ENCODE measurements around the gene CCSER1. TPM values are rescaled to one million over a fixed set of nuclear protein-coding genes. Genes with fewer than 3 reads are reported as not detected.

Gene CCSER1
- total and polyA plus RNA-seq, 10 donors: 1.3 to 30.4 (median 20.4) TPM

- Histone ChIP-seq H3K27ac (no peak overlapping the region), H3K36me3 (no peaks in the 10 kb centered on the region), H3K27me3 (replicated peaks in 1 of 7) (no peaks in the 10 kb centered on the region), H3K4me3 (no peak overlapping the region), H3K9me3 (peaks cover 0 to 15% (median 0%) of the 10 kb centered on the region in 8 donors), H3K4me1 (peaks cover 0 to 4% (median 0%) of the 10 kb centered on the region in 6 donors)
- 33 to 45% (median 39%) methylated on average over 1 of the region's 1 CpG for WGBS, 5 donors
- DNase-seq: no peak
- TF ChIP-seq, protein P1, sequence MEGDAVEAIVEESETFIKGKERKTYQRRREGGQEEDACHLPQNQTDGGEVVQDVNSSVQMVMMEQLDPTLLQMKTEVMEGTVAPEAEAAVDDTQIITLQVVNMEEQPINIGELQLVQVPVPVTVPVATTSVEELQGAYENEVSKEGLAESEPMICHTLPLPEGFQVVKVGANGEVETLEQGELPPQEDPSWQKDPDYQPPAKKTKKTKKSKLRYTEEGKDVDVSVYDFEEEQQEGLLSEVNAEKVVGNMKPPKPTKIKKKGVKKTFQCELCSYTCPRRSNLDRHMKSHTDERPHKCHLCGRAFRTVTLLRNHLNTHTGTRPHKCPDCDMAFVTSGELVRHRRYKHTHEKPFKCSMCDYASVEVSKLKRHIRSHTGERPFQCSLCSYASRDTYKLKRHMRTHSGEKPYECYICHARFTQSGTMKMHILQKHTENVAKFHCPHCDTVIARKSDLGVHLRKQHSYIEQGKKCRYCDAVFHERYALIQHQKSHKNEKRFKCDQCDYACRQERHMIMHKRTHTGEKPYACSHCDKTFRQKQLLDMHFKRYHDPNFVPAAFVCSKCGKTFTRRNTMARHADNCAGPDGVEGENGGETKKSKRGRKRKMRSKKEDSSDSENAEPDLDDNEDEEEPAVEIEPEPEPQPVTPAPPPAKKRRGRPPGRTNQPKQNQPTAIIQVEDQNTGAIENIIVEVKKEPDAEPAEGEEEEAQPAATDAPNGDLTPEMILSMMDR (IDR thresholded peaks at IDR 0.05 in 8 of 11, conservative IDR thresholded peaks at IDR 0.05 in 3 of 11): no peak
- TF ChIP-seq POLR2AphosphoS5 (IDR thresholded peaks at IDR 0.05): no peak
- no peak for TF ChIP-seq POLR2A (IDR thresholded peaks at IDR 0.05)
- intact Hi-C loops (cut with DNase I; ENCODE audit: low total_unique reads): no loop called here
Observed at GRCh38 chr4:90209922-90210321, 82.7 kb downstream of the CCSER1 start.

GRCh38 chr4:90211174-90211573 lies 84.0 kb downstream of the CCSER1 start:
- 68 to 86% (median 77%) methylated on average over 1 of the region's 1 CpG for WGBS, 5 donors
- peaks cover 0 to 3% (median 0%) of the 10 kb centered on the region in 8 donors for H3K9me3 ChIP-seq
- no peaks in the 10 kb centered on the region for H3K27me3 ChIP-seq (replicated peaks in 1 of 7)
- peaks cover 0 to 4% (median 0%) of the 10 kb centered on the region in 6 donors for H3K4me1 ChIP-seq
- no peak overlapping the region for H3K4me3 ChIP-seq
- no peak for DNase-seq
- H3K27ac ChIP-seq: no peak overlapping the region
- H3K36me3 ChIP-seq: no peaks in the 10 kb centered on the region
- intact Hi-C loops (cut with DNase I; ENCODE audit: low total_unique reads): no loop called here
- TF ChIP-seq POLR2A (IDR thresholded peaks at IDR 0.05): no peak

- Histone ChIP-seq H3K27ac (no peak overlapping the region), H3K4me3 (no peak overlapping the region), H3K9me3 (no peaks in the 10 kb centered on the region), H3K36me3 (no peaks in the 10 kb centered on the region), H3K4me1 (no peaks in the 10 kb centered on the region), H3K27me3 (replicated peaks in 1 of 7) (no peaks in the 10 kb centered on the region)
- no peak for DNase-seq
- 15 to 40% (median 22%) methylated on average over 1 of the region's 1 CpG for WGBS, 5 donors
- intact Hi-C loops (cut with DNase I; ENCODE audit: low total_unique reads): no loop called here
- TF ChIP-seq POLR2AphosphoS5 (IDR thresholded peaks at IDR 0.05): no peak
- TF ChIP-seq POLR2A (IDR thresholded peaks at IDR 0.05): no peak
- TF ChIP-seq, protein P1 (IDR thresholded peaks at IDR 0.05 in 8 of 11, conservative IDR thresholded peaks at IDR 0.05 in 3 of 11): no peak
Observed at GRCh38 chr4:90215286-90215685, 88.1 kb downstream of the CCSER1 start.

GRCh38 chr4:90219822-90220221 lies 92.6 kb downstream of the CCSER1 start:
- Histone ChIP-seq H3K36me3 (no peaks in the 10 kb centered on the region), H3K4me3 (no peak overlapping the region), H3K27me3 (replicated peaks in 1 of 7) (no peaks in the 10 kb centered on the region), H3K27ac (no peak overlapping the region), H3K9me3 (no peaks in the 10 kb centered on the region), H3K4me1 (no peaks in the 10 kb centered on the region)
- intact Hi-C loops (cut with DNase I; ENCODE audit: low total_unique reads): no loop called here
- 80 to 90% (median 85%) methylated on average over 3 of the region's 3 CpGs for WGBS, 5 donors
- DNase-seq: no peak
- TF ChIP-seq POLR2A (IDR thresholded peaks at IDR 0.05) (no peak), POLR2AphosphoS5 (IDR thresholded peaks at IDR 0.05) (no peak)
- TF ChIP-seq, protein P1 (IDR thresholded peaks at IDR 0.05 in 8 of 11, conservative IDR thresholded peaks at IDR 0.05 in 3 of 11): no peak

DNA sequence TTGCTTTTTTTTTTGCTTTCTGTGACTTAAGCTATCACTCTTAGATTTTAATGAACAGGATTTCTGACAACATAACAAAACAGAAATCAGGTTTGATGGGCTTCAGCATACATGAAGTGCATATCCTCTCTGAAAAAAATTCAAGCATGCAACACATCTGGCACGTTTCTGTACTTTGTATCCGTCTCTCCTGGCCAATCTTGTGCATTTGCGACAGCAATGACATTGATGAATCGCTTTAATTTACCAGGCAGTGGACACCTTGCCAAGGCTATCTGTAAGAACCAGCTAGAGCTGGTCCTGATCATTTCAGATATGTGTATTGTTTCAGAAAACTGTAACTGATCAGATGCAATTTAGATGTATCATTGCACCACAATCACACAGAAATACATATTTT lies 93.3 kb downstream of the CCSER1 start:
- H3K27me3 ChIP-seq (replicated peaks in 1 of 7): no peaks in the 10 kb centered on the region
- H3K9me3 ChIP-seq: no peaks in the 10 kb centered on the region
- intact Hi-C loops (cut with DNase I; ENCODE audit: low total_unique reads): no loop called here
- H3K4me3 ChIP-seq: no peak overlapping the region
- H3K4me1 ChIP-seq: no peaks in the 10 kb centered on the region
- no peak for DNase-seq
- no peak overlapping the region for H3K27ac ChIP-seq
- no peaks in the 10 kb centered on the region for H3K36me3 ChIP-seq
- 67 to 90% (median 77%) methylated on average over 4 of the region's 4 CpGs for WGBS, 5 donors
- no peak for TF ChIP-seq POLR2A (IDR thresholded peaks at IDR 0.05)
- TF ChIP-seq, protein P1 (IDR thresholded peaks at IDR 0.05 in 8 of 11, conservative IDR thresholded peaks at IDR 0.05 in 3 of 11): no peak
- TF ChIP-seq POLR2AphosphoS5 (IDR thresholded peaks at IDR 0.05): no peak
